Measurements from ENCODE around the gene P2RY1. TPM values are rescaled to one million over a fixed set of nuclear protein-coding genes. Genes with fewer than 3 reads are reported as not detected.
A peak's percentile ranks its signal among the peaks of the same experiment; 100 is the strongest.

Gene P2RY1
- total RNA-seq, 1 experiment from 2014 or later = 1.7 TPM

DNA sequence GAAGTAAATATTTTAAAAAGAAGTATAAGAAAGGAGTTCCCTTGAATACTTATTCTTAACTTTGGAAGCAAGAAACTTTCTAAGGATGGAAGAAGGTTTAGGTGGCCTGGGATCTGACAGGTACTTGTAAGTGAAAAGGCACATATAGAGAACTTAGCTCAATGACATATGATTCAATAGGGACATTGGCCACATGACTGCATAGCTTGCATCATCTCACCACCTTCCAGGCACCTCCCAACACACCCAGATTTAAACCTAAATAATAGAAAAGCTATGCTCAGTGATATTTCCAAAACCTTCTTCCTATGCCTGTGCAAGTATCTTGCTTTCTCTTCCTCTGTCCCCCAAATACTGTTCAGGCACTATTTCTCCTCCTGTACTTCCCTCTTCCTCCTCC lies 4.7 kb upstream of the P2RY1 start:
- Histone ChIP-seq H3K27ac (ENCODE audit: low read depth, low read length) (no peak overlapping the region), H3K4me3 (replicated peaks in 1 of 2; ENCODE audit: low read depth in 1 of 2, low read length in 2 of 2) (no peak overlapping the region), H3K9ac (ENCODE audit: low read length) (no peak overlapping the region), H3K36me3 (ENCODE audit: control insufficient read depth in 1 of 2, insufficient read depth in 2 of 2, low read length in 2 of 2) (no peaks in the 10 kb centered on the region), H3K9me3 (ENCODE audit: control insufficient read depth in 1 of 2, insufficient read depth in 1 of 2, low read depth in 1 of 2, low read length in 2 of 2) (no peaks in the 10 kb centered on the region), H3K9me2 (ENCODE audit: insufficient read depth) (no peaks in the 10 kb centered on the region), H3K4me1 (ENCODE audit: control insufficient read depth in 1 of 2, insufficient read depth in 2 of 2, low read length in 2 of 2) (peaks cover 0 to 16% of the 10 kb centered on the region in 2 experiments; a peak in 2 of 4 replicates), H2AFZ (ENCODE audit: low read depth, low read length, poor library complexity, severe bottlenecking) (no peak overlapping the region), H4K20me1 (ENCODE audit: insufficient read depth) (no peaks in the 10 kb centered on the region), H3K79me2 (ENCODE audit: insufficient read depth, low read length) (no peaks in the 10 kb centered on the region), H3K27me3 (ENCODE audit: insufficient read depth, low read length) (no peaks in the 10 kb centered on the region), H3K4me2 (ENCODE audit: low read length) (no peak overlapping the region)
- BruUV-seq (replicated peaks) = no TSS peak
- DNase-seq (ENCODE audit: low read depth, low spot score) (no peak), ATAC-seq (no peak)
- ChIA-PET CTCF (no interaction called here), POLR2A (no interaction called here), RAD21 (ENCODE audit: low non-redundant PET in 1 of 2, low total read pairs in 2 of 2, uncharacterized antibody in 2 of 2, unreplicated experiment in 2 of 2) (no interaction called here)
- intact Hi-C loops (cut with micrococcal nuclease) = no loop called here
- no peak for TF ChIP-seq JUND (IDR thresholded peaks at IDR 0.05)
- TF ChIP-seq, protein P1, sequence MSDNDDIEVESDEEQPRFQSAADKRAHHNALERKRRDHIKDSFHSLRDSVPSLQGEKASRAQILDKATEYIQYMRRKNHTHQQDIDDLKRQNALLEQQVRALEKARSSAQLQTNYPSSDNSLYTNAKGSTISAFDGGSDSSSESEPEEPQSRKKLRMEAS (IDR thresholded peaks at IDR 0.05) = 0 out of 2 replicates have a peak, but pooled peaks have one; percentile 16

DNA sequence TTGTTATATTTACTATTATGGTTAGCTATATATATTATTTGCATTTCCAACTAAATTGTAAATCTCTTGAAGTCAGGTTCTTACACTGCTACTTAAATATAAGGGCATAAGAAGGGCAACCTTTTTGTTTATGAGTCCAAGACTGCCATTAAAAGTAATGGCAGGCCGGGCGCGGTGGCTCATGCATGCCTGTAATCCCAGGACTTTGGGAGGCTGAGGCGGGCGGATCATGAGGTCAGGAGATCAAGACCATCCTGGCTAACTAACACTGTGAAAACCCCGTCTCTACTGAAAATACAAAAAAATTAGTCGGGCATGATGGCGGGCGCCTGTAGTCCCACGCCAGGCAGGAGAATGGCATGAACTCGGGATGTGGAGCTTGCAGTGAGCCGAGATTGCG lies 2.9 kb upstream of the P2RY1 start:
- Histone ChIP-seq H3K27me3 (ENCODE audit: insufficient read depth, low read length) (no peaks in the 10 kb centered on the region), H3K27ac (ENCODE audit: low read depth, low read length) (no peak overlapping the region), H3K9ac (ENCODE audit: low read length) (no peak overlapping the region), H3K4me1 (ENCODE audit: control insufficient read depth in 1 of 2, insufficient read depth in 2 of 2, low read length in 2 of 2) (peaks cover 0 to 16% of the 10 kb centered on the region in 2 experiments; a peak in 2 of 4 replicates), H3K79me2 (ENCODE audit: insufficient read depth, low read length) (no peaks in the 10 kb centered on the region), H3K4me2 (ENCODE audit: low read length) (no peak overlapping the region), H4K20me1 (ENCODE audit: insufficient read depth) (no peaks in the 10 kb centered on the region), H2AFZ (ENCODE audit: low read depth, low read length, poor library complexity, severe bottlenecking) (no peak overlapping the region), H3K36me3 (ENCODE audit: control insufficient read depth in 1 of 2, insufficient read depth in 2 of 2, low read length in 2 of 2) (no peaks in the 10 kb centered on the region), H3K9me3 (ENCODE audit: control insufficient read depth in 1 of 2, insufficient read depth in 1 of 2, low read depth in 1 of 2, low read length in 2 of 2) (no peaks in the 10 kb centered on the region), H3K4me3 (replicated peaks in 1 of 2; ENCODE audit: low read depth in 1 of 2, low read length in 2 of 2) (no peak overlapping the region), H3K9me2 (ENCODE audit: insufficient read depth) (no peaks in the 10 kb centered on the region)
- ChIA-PET CTCF (no interaction called here), POLR2A (no interaction called here), RAD21 (ENCODE audit: low non-redundant PET in 1 of 2, low total read pairs in 2 of 2, uncharacterized antibody in 2 of 2, unreplicated experiment in 2 of 2) (no interaction called here)
- intact Hi-C loops (cut with micrococcal nuclease) = no loop called here
- DNase-seq (ENCODE audit: low read depth, low spot score) = no peak
- BruUV-seq (replicated peaks) = no TSS peak
- no peak for TF ChIP-seq RAD21 (IDR thresholded peaks at IDR 0.05; ENCODE audit: low read depth)
- no peak for TF ChIP-seq CEBPB (IDR thresholded peaks at IDR 0.05; ENCODE audit: low read depth)
- TF ChIP-seq ZFX (IDR thresholded peaks at IDR 0.05) = no peak
- no peak for TF ChIP-seq JUND (IDR thresholded peaks at IDR 0.05)
- TF ChIP-seq CBX3 (IDR thresholded peaks at IDR 0.05; ENCODE audit: low read depth) = no peak
- TF ChIP-seq, protein P1 (IDR thresholded peaks at IDR 0.05) = no peak
- TF ChIP-seq SRF (IDR thresholded peaks at IDR 0.05; ENCODE audit: low read depth) = no peak
- no peak for TF ChIP-seq ELF1 (IDR thresholded peaks at IDR 0.05; ENCODE audit: borderline replicate concordance, low read depth)
- no peak for TF ChIP-seq EZH2phosphoT487 (IDR thresholded peaks at IDR 0.05; ENCODE audit: borderline replicate concordance)
- no peak for TF ChIP-seq EGR1 (IDR thresholded peaks at IDR 0.05; ENCODE audit: low read depth)
- ATAC-seq = no peak
